HepG2 (cell line): ENCODE data around the gene SYN1. TPM values are rescaled to one million over a fixed set of nuclear protein-coding genes. Genes with fewer than 3 reads are reported as not detected.

Experiments
- DR1 ChIP-seq: sonication (generic); formaldehyde crosslinking; IDR thresholded peaks from 2 replicates; pipeline ENCODE4 v1.8.0; 2021; ENCODE audit warnings: mild to moderate bottlenecking, missing genetic modification reagents, inconsistent platforms
- GRHL1 ChIP-seq: sonication (generic); formaldehyde crosslinking; conservative IDR thresholded peaks from 2 replicates; pipeline ENCODE4 v1.8.0; 2022; ENCODE audit warnings: missing genetic modification reagents
- HDAC1 ChIP-seq: sonication (generic); formaldehyde crosslinking; IDR thresholded peaks from 2 replicates; pipeline ENCODE4 v1.5.1; 2020; ENCODE audit warnings: mild to moderate bottlenecking, missing genetic modification reagents
- HOXA3 ChIP-seq: sonication (generic); formaldehyde crosslinking; IDR thresholded peaks from 2 replicates; pipeline ENCODE4 v1.5.0; 2020; ENCODE audit warnings: missing genetic modification reagents
- KDM5B ChIP-seq: sonication (generic); formaldehyde crosslinking; IDR thresholded peaks from 2 replicates; pipeline ENCODE4 v1.4.0; 2020; ENCODE audit warnings: missing genetic modification reagents, mild to moderate bottlenecking, borderline replicate concordance
- NFATC3 ChIP-seq: sonication (generic); formaldehyde crosslinking; IDR thresholded peaks from 2 replicates; pipeline ENCODE4 v1.5.1; 2020; ENCODE audit warnings: mild to moderate bottlenecking, missing genetic modification reagents
- NPAS2 ChIP-seq: sonication (generic); formaldehyde crosslinking; IDR thresholded peaks from 2 replicates; pipeline ENCODE4 v1.8.0; 2022; ENCODE audit warnings: mild to moderate bottlenecking, missing genetic modification reagents, borderline replicate concordance
- PAXIP1 ChIP-seq: sonication (generic); formaldehyde crosslinking; conservative IDR thresholded peaks from 2 replicates; pipeline ENCODE4 v1.4.0; 2020; ENCODE audit warnings: mild to moderate bottlenecking, missing genetic modification reagents, moderate library complexity
- PBX2 ChIP-seq: IDR thresholded peaks from 2 replicates; pipeline ENCODE4 v1.6.1; 2016; ENCODE audit warnings: control low read depth
- POLR2A ChIP-seq, 2 experiments: IDR thresholded peaks; 2 replicates each; pipeline ENCODE4 v1.6.1; 2011; ENCODE audit warnings: low read depth in 2 of 2, low read length in 2 of 2, mild to moderate bottlenecking in 1 of 2, moderate library complexity in 1 of 2; ENCODE audit not compliant: insufficient read depth in 1 of 2
- SNAPC5 ChIP-seq: sonication (generic); formaldehyde crosslinking; IDR thresholded peaks from 2 replicates; pipeline ENCODE4 v1.8.1; 2023; ENCODE audit warnings: mild to moderate bottlenecking, missing genetic modification reagents, borderline replicate concordance
- SSRP1 ChIP-seq: IDR thresholded peaks from 2 replicates; pipeline ENCODE4 v1.6.1; 2016; ENCODE audit warnings: control low read depth
- ZFP90 ChIP-seq: sonication (generic); formaldehyde crosslinking; IDR thresholded peaks from 2 replicates; pipeline ENCODE4 v1.8.0; 2022; ENCODE audit warnings: missing genetic modification reagents, mild to moderate bottlenecking, inconsistent platforms, borderline replicate concordance
- ZFX ChIP-seq: sonication (generic); formaldehyde crosslinking; IDR thresholded peaks from 2 replicates; pipeline ENCODE4 v1.4.0; 2020; ENCODE audit warnings: mild to moderate bottlenecking, low read depth, missing genetic modification reagents, moderate library complexity
- ZMYM2 ChIP-seq: sonication (generic); formaldehyde crosslinking; IDR thresholded peaks from 2 replicates; pipeline ENCODE4 v1.8.0; 2022; ENCODE audit warnings: mild to moderate bottlenecking, missing genetic modification reagents
- ZNF75D ChIP-seq: sonication (generic); formaldehyde crosslinking; IDR thresholded peaks from 2 replicates; pipeline ENCODE4 v1.8.1; 2023; ENCODE audit warnings: missing genetic modification reagents, mild to moderate bottlenecking, borderline replicate concordance
- ZNF770 ChIP-seq: sonication (generic); formaldehyde crosslinking; IDR thresholded peaks from 2 replicates; pipeline ENCODE4 v1.5.0; 2020; ENCODE audit warnings: mild to moderate bottlenecking, missing genetic modification reagents
- ZNF792 ChIP-seq: IDR thresholded peaks from 2 replicates; pipeline ENCODE4 v1.6.1; 2016
- ZNF816 ChIP-seq: sonication (generic); formaldehyde crosslinking; IDR thresholded peaks from 2 replicates; pipeline ENCODE4 v1.8.0; 2022; ENCODE audit warnings: missing genetic modification reagents, mild to moderate bottlenecking, borderline replicate concordance
- ZSCAN25 ChIP-seq: sonication (generic); formaldehyde crosslinking; IDR thresholded peaks from 2 replicates; pipeline ENCODE4 v1.8.0; 2022; ENCODE audit warnings: mild to moderate bottlenecking, missing genetic modification reagents
- polyA plus RNA-seq, 8 experiments: library from polyadenylated mRNA; depleted of rRNA in 3 of 8; stranded (reverse) in 7 of 8; unstranded in 1 of 8; fragments of >200 nt; fragmentation: Illumina TruSeq in 4 of 8; extraction: Trizol in 4 of 8; gene quantifications; 2 replicates each; pipeline versions ENCODE4 v1.2.1 to v1.2.3, GENCODE V29; 2011 to 2016; ENCODE audit warnings: low read depth in 4 of 8, missing spikeins in 1 of 8, mixed read lengths in 1 of 8; ENCODE audit not compliant: insufficient read depth in 1 of 8
- total RNA-seq, 5 experiments: library from RNA; depleted of rRNA; stranded (reverse); fragments of >200 nt; fragmentation: Illumina TruSeq; extraction: Trizol; gene quantifications; 2 replicates each; pipeline ENCODE4 v1.2.3, GENCODE V29; 2016; ENCODE audit warnings: low read depth in 1 of 5

Gene SYN1
- total and polyA plus RNA-seq, 2 of the 13 experiments (the other 11 are each of a cell fraction or from before 2014, with no cell fraction given): not detected

GRCh38 chrX:47658684-47659420 lies 39.2 kb upstream of the SYN1 start, which contains the start of gene UXT (continued):
- TF ChIP-seq SNAPC5 (CRISPR knock-in tag) (no peak), DR1 (peak; percentile 78), ZNF770 (peak; percentile 10; the same call in 1 of the 2 replicates), SSRP1 (CRISPR knock-in tag) (no peak), PBX2 (CRISPR knock-in tag) (peak; percentile 80), HOXA3 (CRISPR knock-in tag) (peak; percentile 65), ZNF75D (no peak), ZFP90 (CRISPR knock-in tag) (peak; percentile 82; the same call in 1 of the 2 replicates), POLR2A (IDR thresholded peaks at IDR 0.05; ENCODE audit: insufficient read depth in 1 of 2, low read depth in 2 of 2, low read length in 2 of 2) (peak; percentile 46 to 86), ZNF816 (CRISPR knock-in tag) (peak; percentile 81; the same call in 1 of the 2 replicates), PAXIP1 (CRISPR knock-in tag) (peak; percentile 33), ZMYM2 (CRISPR knock-in tag) (no peak), GRHL1 (CRISPR knock-in tag) (no peak), ZSCAN25 (CRISPR knock-in tag) (no peak), NFATC3 (CRISPR knock-in tag) (no peak), ZFX (CRISPR knock-in tag) (peak; percentile 95), KDM5B (CRISPR knock-in tag) (peak; percentile 69; the same call in 1 of the 2 replicates), HDAC1 (CRISPR knock-in tag) (peak; percentile 80), ZNF792 (CRISPR knock-in tag) (peak; percentile 13; the same call in 1 of the 2 replicates), NPAS2 (CRISPR knock-in tag) (no peak)
